Smooth muscle cell (in vitro differentiated cells): ENCODE measurements around the gene ARHGAP8. TPM values are rescaled to one million over a fixed set of nuclear protein-coding genes. Genes with fewer than 3 reads are reported as not detected.

Source experiments
- DNase-seq: peaks from one replicate; lab custom pipeline; 2025; ENCODE audit not compliant: unreplicated experiment; lab: John Stamatoyannopoulos, UW
- H2AFZ ChIP-seq: fragments of 200-600 bp; sonication (generic); 2 replicates; pipeline ENCODE4 v1.6.0; 2016; ENCODE audit warnings: antibody characterized with exemption, low read depth, mild to moderate bottlenecking
- H3F3A ChIP-seq: fragments of 200-600 bp; sonication (generic); 2 replicates; pipeline ENCODE4 v1.6.0; 2017; ENCODE audit warnings: antibody characterized with exemption, low read depth
- H3K27ac ChIP-seq: fragments of 200-600 bp; sonication (generic); 2 replicates; pipeline ENCODE4 v1.5.1; 2016; ENCODE audit warnings: low read depth, mild to moderate bottlenecking
- H3K27me3 ChIP-seq: fragments of 200-600 bp; sonication (generic); 2 replicates; pipeline ENCODE4 v1.6.1; 2016; ENCODE audit warnings: low read depth, mild to moderate bottlenecking
- H3K36me3 ChIP-seq: fragments of 200-600 bp; sonication (generic); 2 replicates; pipeline ENCODE4 v1.5.1; 2016; ENCODE audit warnings: low read depth
- H3K4me1 ChIP-seq: fragments of 200-600 bp; sonication (generic); 2 replicates; pipeline ENCODE4 v1.5.1; 2016; ENCODE audit warnings: low read depth
- H3K4me2 ChIP-seq: fragments of 200-600 bp; sonication (generic); 2 replicates; pipeline ENCODE4 v1.6.0; 2016; ENCODE audit warnings: mild to moderate bottlenecking
- H3K4me3 ChIP-seq: fragments of 200-600 bp; sonication (generic); 2 replicates; pipeline ENCODE4 v1.5.1; 2016; ENCODE audit warnings: mild to moderate bottlenecking
- H3K79me2 ChIP-seq: fragments of 200-600 bp; sonication (generic); 2 replicates; pipeline ENCODE4 v1.6.0; 2016; ENCODE audit warnings: low read depth, mild to moderate bottlenecking
- H3K9ac ChIP-seq: fragments of 200-600 bp; sonication (generic); 2 replicates; pipeline ENCODE4 v1.6.0; 2016; ENCODE audit warnings: low read depth
- H3K9me3 ChIP-seq: fragments of 200-600 bp; sonication (generic); replicated peaks from 2 replicates; pipeline ENCODE4 v1.5.1; 2016; ENCODE audit warnings: low read depth
- H4K20me1 ChIP-seq: fragments of 200-600 bp; sonication (generic); 2 replicates; pipeline ENCODE4 v1.6.0; 2016; ENCODE audit warnings: low read depth
- CTCF ChIP-seq: fragments of 200-600 bp; sonication (generic); IDR thresholded peaks from 2 replicates; pipeline ENCODE4 v1.5.1; 2017; ENCODE audit warnings: borderline replicate concordance, mild to moderate bottlenecking, antibody characterized with exemption; ENCODE audit not compliant: insufficient read depth, poor library complexity, severe bottlenecking
- WGBS: methylation state at CpG from one replicate; pipeline ENCODE4 v1.1.7; 2016; ENCODE audit warnings: low lambda C conversion rate; 5-methylcytosine and 5-hydroxymethylcytosine counted together
- polyA plus RNA-seq: library from polyadenylated mRNA; unstranded; fragments of >200 nt; fragmentation: Nextera tagmentation; extraction: Ambion mirVana; gene quantifications from 2 replicates; pipeline ENCODE4 v1.2.1, GENCODE V29; 2016
- total RNA-seq: library from RNA; depleted of rRNA; stranded (reverse); fragments of >200 nt; gene quantifications from 2 replicates; pipeline ENCODE4 v1.2.3, GENCODE V29; 2014

The ARHGAP8 gene
- total and polyA plus RNA-seq, 2 experiments from 2014 or later: 5.8 to 11.4 TPM

GRCh38 chr22:44865193-44866057 lies 113.0 kb downstream of the ARHGAP8 start:
- Histone ChIP-seq H4K20me1 (no peaks in the 10 kb centered on the region), H3K27me3 (no peaks in the 10 kb centered on the region), H3K4me1 (peaks cover 4% of the 10 kb centered on the region), H3K79me2 (no peaks in the 10 kb centered on the region), H3F3A (no peaks in the 10 kb centered on the region), H3K4me3 (no peak overlapping the region), H2AFZ (no peak overlapping the region), H3K9me3 (no peaks in the 10 kb centered on the region), H3K27ac (no peak overlapping the region), H3K4me2 (no peak overlapping the region), H3K9ac (no peak overlapping the region), H3K36me3 (no peaks in the 10 kb centered on the region)
- DNase-seq: no peak
- no peak for TF ChIP-seq CTCF
- 93% methylated on average over 31 of the region's 31 CpGs for WGBS

GRCh38 chr22:44869196-44869595 lies 116.8 kb downstream of the ARHGAP8 start:
- peaks cover 6% of the 10 kb centered on the region for H3K4me1 ChIP-seq

GRCh38 chr22:44870021-44870420 lies 117.6 kb downstream of the ARHGAP8 start:
- no peak for DNase-seq
- H3K27ac ChIP-seq: no peak overlapping the region
- H2AFZ ChIP-seq: no peak overlapping the region
- no peaks in the 10 kb centered on the region for H3K36me3 ChIP-seq
- no peaks in the 10 kb centered on the region for H4K20me1 ChIP-seq
- no peaks in the 10 kb centered on the region for H3F3A ChIP-seq
- H3K4me2 ChIP-seq: no peak overlapping the region
- H3K27me3 ChIP-seq: no peaks in the 10 kb centered on the region
- 40% methylated on average over 5 of the region's 5 CpGs for WGBS
- TF ChIP-seq CTCF: no peak
- peaks cover 6% of the 10 kb centered on the region for H3K4me1 ChIP-seq
- no peak overlapping the region for H3K9ac ChIP-seq
- H3K4me3 ChIP-seq: no peak overlapping the region
- no peaks in the 10 kb centered on the region for H3K79me2 ChIP-seq
- H3K9me3 ChIP-seq: no peaks in the 10 kb centered on the region

More at GRCh38 chr22:44869196-44869595, 116.8 kb downstream of the ARHGAP8 start:
- H4K20me1 ChIP-seq: no peaks in the 10 kb centered on the region
- WGBS: 89% methylated on average over 7 of the region's 7 CpGs
- no peak overlapping the region for H3K4me3 ChIP-seq
- H3F3A ChIP-seq: no peaks in the 10 kb centered on the region
- no peaks in the 10 kb centered on the region for H3K9me3 ChIP-seq
- no peak for TF ChIP-seq CTCF
- H3K79me2 ChIP-seq: no peaks in the 10 kb centered on the region
- H3K4me2 ChIP-seq: no peak overlapping the region
- no peak overlapping the region for H2AFZ ChIP-seq
- no peak overlapping the region for H3K9ac ChIP-seq
- H3K27ac ChIP-seq: no peak overlapping the region
- no peaks in the 10 kb centered on the region for H3K36me3 ChIP-seq
- H3K27me3 ChIP-seq: no peaks in the 10 kb centered on the region
- DNase-seq: no peak
